GM19397 (cell line): Measurements from ENCODE around the gene ZMPSTE24.

Experiments used
- ATAC-seq: cut with Tn5 transposase; IDR thresholded peaks from one replicate; pipeline ENCODE4 v1.9.1; 2021; ENCODE audit warnings: mild to moderate bottlenecking, moderate library complexity; ENCODE audit not compliant: unreplicated experiment

The ZMPSTE24 gene

DNA sequence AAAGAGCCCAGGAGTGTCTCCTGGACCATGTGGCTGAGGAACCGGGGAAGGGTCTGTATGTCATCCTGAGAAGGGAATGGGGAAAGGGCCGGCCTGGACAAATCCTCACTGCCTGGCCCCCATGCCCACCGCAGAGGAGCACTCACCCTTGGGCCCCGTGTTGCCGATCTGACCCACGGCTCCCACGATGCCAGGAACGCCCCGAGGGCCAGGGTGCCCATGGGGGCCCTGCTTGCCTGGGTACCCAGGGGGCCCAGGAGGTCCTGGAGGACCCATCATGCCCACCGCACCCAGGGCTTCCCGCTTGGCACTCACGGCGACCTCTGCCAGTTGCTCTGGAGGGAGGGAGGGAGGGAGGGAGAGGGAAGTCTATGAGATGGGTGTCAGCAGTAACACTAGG is 44.4 kb downstream of the ZMPSTE24 start:
- ATAC-seq, result no peak

DNA sequence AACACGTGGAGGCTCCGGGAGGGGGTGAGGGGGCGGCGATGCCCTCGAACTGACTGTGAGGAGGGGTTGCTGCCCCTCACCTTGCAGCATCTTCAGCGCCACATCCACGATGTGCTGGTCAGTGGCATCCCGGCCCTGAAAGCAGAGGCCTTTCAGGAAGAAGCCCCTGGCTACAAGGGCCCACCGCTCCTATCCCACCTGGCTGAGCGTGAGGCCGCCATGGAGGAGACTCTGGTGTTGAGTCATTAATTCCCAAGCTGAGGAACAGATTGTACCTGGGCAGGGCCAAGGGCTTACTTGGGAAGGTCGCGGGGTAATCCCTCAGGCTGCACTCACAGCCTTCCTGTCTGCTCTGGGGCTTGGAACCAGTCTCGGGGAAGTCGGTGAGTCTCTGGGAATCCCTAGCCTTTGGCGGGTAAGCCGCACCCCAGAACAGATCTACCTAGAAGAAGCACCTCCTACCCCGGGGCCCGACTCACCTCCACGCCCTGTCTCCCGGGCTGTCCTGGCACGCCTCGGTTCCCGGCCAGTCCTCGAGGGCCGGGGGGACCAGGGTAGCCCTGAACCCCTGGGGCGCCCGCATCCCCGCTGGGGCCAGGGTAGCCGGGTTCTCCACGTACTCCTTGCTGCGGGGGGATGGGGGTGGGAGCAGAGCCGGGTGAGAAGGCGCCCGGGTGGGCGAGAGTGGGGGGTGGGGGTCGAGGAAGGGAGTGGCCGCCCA is 45.2 kb downstream of the ZMPSTE24 start:
- no peak for ATAC-seq

DNA sequence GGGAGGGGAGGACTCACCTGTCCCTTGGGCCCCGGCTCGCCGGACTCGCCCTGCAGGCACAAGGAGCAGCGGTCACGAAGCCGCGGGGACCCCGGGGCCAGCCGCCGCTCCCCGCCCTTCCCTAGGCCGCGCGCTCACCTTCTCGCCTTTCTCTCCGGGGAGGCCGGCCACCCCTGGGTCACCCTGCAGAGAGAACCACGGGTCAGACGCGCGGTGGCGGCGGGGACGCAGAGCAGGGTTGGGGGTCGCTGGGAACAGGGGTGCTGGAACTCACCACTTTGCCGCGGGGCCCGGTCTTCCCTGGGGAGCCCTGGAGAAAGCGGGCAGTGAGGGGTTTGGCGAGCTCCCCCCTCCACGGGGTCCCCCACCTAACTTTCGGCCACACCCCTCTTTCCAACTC is 45.8 kb downstream of the ZMPSTE24 start:
- no peak for ATAC-seq

DNA sequence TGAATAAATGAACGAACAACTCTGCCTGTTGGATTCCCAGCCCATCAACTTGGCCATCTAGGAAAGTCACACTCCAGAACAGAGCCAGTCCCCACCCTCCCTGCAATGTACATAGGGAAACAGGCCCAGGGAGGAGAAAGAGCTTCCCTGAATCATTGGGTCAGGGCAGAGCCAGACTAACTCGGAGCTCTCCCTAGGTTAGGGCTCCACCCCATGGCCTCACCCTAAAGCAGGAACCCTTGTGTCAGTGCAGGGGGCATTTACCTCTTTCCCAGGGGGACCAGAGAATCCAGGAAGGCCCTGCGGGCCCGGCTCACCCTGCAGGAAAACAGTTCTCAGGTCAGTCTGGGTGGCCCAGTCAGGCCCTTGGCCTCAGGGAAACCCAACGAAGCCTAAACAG is 47.4 kb downstream of the ZMPSTE24 start:
- ATAC-seq, result no peak

DNA sequence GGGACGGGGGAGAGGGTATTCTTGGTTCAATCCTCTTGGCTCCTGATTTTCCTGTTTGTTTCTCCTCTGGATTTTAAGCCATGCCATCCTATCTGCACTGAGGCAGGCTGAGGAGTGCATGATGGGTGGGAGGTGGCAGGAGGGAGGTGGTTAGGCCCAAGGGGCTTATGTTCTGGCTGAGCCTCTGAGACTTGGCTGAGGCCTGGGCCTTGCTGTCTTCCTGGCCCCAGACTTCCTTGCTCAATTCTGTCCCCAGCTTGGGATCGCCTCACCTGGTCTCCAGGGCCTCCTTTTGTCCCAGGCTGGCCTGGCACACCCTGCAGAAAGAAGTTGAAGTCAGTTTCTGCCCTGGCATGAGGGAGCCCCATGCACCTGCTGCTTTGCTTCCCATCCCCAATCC is 47.8 kb downstream of the ZMPSTE24 start:
- no peak for ATAC-seq

DNA sequence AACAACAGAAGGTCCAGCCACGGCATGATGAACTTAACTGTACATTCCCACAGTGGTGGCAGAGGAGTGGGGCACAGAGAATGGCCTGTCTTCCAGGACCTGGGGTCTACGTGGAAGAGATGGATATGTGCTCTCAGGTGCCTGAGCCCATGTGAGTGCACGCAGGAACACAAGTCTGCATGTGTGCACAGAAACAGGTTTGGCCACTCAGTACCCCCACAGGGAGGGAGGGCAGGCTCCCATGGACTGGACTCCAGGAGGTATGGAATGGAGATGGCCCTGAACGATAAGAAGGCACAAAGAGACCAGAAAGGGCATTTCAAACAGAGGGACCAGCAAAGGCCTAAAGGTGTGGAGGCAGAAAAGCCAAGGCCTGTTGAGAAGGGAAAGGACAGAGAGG is 48.3 kb downstream of the ZMPSTE24 start:
- ATAC-seq, result no peak

DNA sequence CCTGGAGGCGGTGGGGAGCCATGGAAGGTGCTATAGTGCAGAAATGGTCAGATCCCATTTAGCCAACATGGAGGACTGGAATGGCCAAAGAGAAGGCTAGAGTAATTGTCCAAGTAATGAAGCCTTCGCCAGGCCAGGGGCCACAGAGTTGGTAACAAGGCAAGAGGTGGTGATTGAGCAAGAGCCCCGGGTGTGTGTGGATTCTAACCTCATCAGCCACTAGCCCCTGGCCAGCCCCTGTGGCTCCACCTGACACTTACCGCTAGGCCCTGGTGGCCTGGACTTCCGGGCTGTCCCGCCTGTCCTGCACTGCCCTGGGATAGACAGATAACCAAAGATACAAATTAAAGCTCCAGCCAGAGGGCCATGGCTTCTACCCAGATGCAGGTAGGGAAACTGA is 49.1 kb downstream of the ZMPSTE24 start:
- no peak for ATAC-seq

DNA sequence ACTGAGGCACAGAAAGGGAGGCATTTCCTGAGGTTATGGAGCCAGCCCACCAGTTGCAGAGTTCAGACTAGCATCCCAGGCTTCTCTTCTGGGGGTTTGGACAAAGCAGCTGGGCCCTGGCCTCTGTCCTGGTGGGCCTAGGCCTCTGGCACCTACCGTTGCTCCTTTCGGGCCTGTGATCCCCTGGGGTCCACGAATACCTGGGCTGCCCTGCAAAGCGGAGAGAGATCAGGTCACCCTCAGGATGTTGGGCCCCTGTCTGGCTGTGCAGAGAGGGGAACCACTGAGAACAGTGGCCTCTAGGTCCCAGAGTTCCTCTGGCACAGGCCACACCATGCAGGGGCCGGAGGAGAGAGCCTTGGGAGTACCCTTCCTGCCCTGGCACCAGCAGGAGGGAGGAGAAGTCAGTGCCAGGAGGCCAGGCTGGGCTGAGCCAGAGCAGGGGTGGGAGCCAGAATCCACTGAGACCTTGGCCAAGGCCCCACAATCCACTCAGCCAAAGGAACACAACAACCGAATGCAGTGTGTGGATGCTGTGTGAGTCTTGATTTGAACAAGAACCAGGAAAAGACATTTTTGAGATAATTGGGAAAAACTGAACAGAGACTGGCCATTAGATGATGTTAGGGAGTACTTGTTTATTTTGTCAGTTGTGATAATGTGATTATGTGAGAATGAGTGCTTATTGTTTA is 50.1 kb downstream of the ZMPSTE24 start:
- no peak for ATAC-seq

DNA sequence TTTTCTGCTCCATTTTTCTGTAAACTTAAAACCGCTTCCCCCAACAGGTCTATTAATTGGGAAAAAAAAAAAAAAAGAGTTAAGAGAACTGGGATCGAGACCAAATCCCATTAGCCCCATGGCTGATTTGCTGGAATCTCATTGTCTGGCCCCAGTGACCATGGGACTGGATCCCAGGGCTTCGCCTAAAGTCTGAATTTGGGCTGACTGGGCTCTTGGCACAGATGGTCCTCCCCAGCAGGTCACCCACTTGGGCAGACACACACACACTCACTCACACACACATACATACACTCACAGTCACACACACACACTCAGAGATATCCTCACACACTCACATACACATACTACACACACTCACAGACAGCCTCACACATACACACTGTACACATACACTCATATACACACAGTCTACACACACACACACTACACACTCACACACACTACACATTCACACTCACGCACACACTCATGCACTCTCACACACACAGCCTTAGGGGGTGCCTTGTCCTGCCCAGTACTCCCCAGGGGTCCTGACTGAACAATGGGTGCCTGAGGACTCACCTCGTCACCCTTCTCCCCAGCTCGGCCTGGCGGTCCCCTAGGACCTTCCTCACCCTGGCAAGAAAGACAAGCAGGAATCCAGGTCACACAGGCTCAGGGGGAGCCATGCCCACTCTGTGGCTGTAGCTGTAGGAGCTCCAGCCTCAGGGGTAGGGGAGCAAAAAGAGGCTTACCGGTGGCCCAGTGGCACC is 51.5 kb downstream of the ZMPSTE24 start:
- no peak for ATAC-seq

DNA sequence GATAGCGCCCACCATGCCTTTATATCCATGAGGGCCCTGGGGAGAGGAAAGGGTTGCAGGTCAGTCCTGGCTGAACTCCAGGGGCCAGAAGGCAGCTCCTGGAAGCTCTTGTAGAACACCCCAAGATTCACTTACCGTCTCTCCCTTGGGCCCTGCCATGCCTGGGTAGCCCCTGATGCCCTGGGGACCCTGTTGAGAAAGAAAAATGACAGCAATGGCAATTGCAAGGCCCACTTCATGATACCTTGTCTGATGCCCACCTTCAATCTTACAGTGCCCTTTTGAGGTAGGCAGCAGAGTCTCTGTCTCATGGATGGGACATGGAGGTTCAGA is 52.1 kb downstream of the ZMPSTE24 start:
- ATAC-seq, result no peak

DNA sequence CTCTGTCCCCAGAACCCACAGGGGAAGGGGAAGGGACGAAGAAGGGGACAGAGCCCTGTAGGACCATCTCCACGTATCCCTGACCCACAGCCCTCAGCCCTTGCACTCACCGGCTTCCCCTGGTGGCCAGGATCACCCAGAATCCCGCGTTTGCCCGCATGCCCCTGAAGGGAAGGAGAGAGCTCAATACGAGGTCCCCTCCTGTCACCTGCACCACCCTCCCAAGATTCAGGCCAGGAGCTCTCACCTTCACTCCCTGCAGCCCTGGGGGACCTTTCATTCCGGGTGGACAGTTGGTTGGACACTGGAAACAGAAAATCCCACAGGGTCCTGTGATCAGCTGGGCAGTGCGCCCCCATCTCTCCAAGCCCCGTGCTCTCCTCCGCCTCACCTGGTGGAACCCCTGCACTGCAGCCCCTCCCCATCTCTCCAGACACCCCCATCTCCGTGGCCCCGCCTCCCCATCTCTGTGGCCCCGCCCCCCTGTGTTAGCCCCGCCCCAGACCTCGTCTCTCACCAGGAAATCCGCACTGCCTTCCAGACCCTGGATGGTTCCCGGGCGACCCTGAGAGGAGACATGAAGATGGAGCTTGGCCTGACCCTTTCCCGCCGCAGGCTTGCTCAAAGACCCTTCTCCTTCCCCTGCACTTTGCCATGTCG is 53.1 kb downstream of the ZMPSTE24 start:
- ATAC-seq, result no peak

DNA sequence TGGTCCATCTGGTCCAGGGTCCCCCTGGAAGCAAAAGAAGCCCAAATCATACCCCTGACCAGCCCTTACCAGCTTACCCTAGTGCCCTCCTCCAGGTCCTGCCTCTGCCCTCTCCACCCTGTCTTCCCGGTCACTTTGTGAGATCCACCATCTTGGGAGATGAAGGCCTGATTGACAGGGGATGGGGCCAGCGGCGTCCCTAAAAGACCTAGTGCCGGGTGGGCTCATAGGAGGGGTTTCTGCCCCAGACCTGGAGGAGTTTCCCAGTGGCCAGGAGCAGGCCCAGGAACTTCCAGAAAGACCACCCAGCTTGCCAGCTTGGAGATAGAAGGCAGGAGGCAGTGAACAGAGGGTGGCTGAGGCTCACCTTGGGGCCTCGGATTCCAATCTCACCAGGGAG is 53.7 kb downstream of the ZMPSTE24 start:
- ATAC-seq, result no peak

DNA sequence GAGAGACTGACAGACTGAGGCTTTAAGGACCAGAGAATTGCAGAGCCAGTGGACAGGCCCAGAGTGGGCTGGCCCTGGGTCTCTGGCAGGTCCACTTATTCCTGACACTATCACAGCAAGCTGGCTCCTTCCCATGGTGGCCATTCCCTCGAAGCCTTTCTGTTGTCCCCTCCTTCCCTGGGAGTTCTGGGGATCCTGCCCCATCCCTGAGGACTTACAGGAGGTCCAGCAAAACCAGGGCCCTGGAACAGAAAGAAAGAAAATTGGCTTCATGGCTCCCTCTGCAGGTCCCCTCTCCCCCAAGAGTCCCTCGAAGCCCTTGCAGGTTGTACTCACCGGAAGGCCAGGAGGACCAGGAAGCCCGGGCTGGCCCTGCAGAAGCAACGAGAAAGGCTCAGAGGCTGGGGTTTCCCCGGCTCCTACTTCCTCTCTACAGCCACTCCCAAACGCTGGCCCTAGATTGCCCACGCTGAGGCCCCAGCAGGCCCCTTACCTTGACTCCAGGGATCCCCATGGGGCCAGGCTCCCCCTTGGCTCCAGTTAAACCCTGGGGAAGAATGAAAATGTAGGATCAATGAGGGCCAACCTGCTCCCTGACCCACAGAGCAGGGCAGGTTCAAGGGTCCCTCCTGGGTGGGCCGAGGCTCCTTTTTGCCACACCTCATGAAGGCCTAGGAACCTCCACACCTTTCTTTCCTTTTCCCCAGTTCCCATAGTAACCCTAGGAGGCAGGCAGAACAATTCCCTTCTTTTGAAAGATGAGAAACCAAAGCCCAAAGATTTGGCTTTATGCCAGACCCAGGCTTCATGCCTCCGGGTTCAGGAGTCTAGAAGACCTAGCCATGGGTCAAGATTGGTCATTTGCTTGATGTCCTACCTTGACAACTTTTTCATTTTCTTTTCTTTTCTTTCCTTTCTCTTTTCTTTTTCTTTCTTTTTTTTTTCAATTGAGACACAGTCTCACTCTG is 54.5 kb downstream of the ZMPSTE24 start:
- peak; percentile 38 for ATAC-seq

DNA sequence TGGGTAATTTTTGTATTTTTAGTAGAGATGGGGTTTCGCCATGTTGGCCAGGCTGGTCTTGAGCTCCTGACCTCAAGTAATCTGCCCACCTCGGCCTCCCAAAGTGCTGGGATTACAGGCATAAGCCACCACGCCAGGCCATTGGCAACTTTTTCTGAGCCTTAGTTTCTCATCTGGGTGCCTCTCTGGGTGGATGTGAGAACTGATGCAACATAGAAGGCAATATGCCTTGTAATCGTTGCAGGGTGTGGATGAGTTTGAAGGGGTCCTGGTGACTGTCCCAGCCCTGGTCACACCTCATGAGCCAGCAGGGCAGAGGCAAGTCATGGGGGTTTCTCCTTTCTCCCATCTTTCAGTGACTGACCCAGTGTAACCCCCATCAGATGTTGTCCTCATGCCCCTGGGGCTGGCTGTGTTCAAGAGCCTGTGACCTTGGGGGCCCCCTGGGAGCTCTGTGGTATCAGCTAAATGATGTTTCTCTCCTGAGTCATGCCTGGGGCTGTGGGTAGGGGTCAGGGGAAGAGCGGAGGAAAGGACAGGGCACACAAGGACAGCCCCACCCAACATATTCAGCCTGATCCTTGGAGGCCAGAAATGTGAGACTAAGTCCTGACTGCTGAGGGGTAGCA is 55.4 kb downstream of the ZMPSTE24 start:
- ATAC-seq, result no peak

DNA sequence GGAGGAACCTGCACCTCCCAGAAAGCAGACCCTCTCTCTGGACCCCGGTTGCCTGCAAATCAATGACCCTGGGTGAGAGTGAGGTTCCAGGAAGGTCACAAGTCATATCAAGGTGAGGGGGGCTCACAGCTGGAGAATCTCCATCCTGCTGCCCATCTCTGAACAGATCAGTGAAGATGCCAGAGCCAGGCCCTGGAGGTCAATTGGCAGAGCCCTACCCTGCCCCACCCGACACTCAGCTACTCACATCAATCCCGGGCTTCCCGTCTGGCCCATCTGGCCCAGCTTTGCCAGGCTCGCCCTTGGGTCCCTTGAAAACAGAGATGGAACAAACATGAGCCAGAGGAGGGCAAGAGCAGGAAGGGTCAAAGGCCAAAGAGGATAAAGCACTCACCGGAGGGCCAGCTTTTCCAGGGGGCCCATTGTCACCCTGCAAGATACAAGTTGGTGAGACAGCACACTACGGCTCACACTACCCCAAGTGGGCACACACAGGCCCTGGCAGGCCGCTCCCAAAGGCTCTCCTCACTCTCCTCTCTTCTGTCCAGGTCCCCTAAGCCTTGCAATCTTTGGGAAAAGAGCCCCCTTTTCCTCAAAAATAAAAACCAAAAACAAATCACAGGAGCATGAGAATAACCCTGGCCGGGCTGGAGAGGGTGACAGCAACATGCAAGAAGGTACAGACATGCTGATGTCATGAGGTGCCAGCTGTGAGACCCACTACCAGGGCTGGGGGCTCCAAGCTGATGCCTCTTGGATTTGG is 56.1 kb downstream of the ZMPSTE24 start:
- no peak for ATAC-seq

DNA sequence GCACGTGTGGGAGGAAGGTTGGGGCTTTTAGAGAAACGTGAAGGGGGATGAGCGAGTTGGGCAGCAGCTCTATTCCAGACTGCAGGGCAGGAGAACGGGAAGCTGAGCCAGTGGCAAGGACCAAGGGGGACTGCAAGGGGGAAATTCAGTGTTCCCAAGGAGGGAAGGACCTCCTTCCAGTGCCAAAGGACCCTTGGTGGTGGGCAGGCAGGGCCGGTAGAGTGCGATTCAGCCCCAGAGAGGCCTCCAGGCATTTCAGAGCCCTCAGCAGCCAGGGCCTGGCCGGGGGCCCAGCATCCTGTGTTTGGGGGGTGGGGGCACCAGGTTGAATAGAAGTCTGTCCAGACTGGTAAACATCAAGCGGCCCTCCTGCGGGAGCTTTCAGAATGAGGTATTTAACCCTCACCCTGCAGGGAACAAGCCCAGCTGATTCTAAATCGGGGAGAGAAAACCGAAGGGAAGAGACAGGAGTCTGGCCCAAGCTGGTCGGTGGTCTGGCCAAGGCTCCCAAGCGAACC is 56.7 kb downstream of the ZMPSTE24 start:
- ATAC-seq, result no peak

DNA sequence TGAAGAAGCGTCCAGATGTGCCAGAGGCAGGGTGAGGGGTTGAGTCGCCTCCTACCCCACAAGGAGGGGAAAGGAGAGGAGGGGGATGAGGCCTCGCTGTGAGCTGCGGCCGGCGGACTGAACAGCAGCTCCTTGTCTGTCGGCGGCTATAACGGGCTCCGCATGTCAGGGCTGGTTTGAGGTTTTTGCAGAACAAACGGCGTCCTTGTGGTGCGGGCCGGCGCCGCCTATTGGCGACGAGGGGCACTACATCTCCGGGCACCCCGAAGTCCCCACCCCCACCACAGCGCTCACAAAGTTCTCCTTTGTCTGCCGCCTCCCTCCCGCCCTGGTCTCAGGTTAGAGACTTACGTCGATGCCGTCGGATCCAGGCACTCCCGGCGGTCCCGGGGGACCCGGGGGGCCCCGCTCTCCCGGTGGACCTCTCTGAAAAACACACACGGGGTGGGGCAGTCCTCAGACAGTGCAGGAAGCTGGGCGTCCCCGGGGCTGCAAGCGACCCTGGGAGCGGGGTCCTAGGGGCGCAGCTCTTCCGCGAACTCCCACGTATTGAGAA is 57.3 kb downstream of the ZMPSTE24 start:
- ATAC-seq, result peak; percentile 55

DNA sequence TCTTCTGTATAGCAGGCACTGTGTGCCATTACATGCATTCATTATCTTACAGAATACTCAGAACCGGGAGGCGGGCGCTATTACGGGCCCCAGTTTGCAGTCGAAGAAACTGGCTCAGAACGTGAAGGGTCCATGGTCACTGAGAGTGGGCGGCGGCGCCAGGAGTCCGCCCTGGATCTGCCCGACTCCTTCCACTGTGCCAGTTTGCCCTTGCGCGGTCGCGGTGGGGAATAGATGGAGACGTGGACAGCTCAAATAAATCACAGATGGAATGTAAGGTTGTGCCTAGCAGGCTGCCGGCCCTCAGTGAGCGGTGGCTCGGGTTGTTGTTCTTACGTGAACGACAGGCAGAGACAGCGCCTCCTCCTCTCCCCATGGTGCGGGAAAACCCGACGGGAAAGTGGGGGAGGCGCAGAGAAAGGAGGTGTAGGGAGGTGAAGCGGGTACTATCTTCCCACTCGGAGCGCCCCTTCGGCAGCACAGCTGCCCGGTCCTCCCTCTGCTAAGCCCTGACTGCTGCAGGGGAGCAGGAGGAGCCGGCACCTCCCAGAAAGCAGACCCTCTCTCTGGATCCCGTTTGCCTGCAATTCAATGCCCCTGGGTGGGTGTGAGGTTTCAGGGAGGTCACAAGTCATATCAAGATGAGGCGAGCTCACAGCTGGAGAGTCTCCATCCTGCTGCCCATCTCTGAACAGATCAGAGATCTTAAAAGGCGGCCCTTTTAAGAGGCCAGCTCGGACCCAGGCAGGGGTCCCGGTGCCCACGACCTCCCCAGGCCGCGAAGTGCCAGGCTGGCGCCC is 58.0 kb downstream of the ZMPSTE24 start:
- ATAC-seq, result no peak
